Keratinocyte (primary cell): ENCODE data around the gene STX16. TPM values are rescaled to one million over a fixed set of nuclear protein-coding genes. Genes with fewer than 3 reads are reported as not detected.

Experiments
- DNase-seq: peaks from one replicate; pipeline ENCODE4 v3.0.0-alpha.2; 2011; ENCODE audit warnings: low read depth, missing footprints, low spot score
- FAIRE-seq: peaks from 2 replicates; lab custom pipeline; 2011; peaks lifted over from hg19 to GRCh38; lab: Jason Lieb, UNC
- H2AFZ ChIP-seq: 2 replicates; pipeline ENCODE4 v1.6.0; 2012; ENCODE audit warnings: low read length, control low read depth, inconsistent platforms; ENCODE audit not compliant: control insufficient read depth
- H3K27ac ChIP-seq: 2 replicates; pipeline ENCODE4 v1.5.1; 2011; ENCODE audit warnings: low read length; ENCODE audit not compliant: control insufficient read depth, insufficient read depth
- H3K27me3 ChIP-seq: 3 replicates; pipeline ENCODE4 v1.6.0; 2011; ENCODE audit warnings: low read length; ENCODE audit not compliant: control insufficient read depth, insufficient read depth; ENCODE audit errors: extremely low read depth
- H3K36me3 ChIP-seq, 2 experiments: 2 replicates in 1 of 2; 3 replicates in 1 of 2; pipeline ENCODE4 v1.5.1; 2011; ENCODE audit warnings: low read length in 2 of 2, mild to moderate bottlenecking in 1 of 2; ENCODE audit not compliant: control insufficient read depth in 2 of 2, insufficient read depth in 2 of 2; ENCODE audit errors: extremely low read depth in 1 of 2
- H3K4me1 ChIP-seq: 3 replicates; pipeline ENCODE4 v1.5.1; 2011; ENCODE audit warnings: low read length; ENCODE audit not compliant: control insufficient read depth, insufficient read depth; ENCODE audit errors: extremely low read depth
- H3K4me2 ChIP-seq: 3 replicates; pipeline ENCODE4 v1.6.0; 2011; ENCODE audit warnings: low read depth, low read length; ENCODE audit not compliant: control insufficient read depth, insufficient read depth; ENCODE audit errors: extremely low read depth
- H3K4me3 ChIP-seq, 3 experiments: fragments of 200-600 bp in 1 of 3; sonication (generic) in 1 of 3; 2 replicates in 2 of 3; 3 replicates in 1 of 3; pipeline ENCODE4 v1.5.1; 2011 to 2016; ENCODE audit warnings: low read length in 3 of 3, mild to moderate bottlenecking in 3 of 3, control low read depth in 2 of 3, inconsistent platforms in 1 of 3, low read depth in 1 of 3, mixed read lengths in 1 of 3, mixed run types in 1 of 3, moderate library complexity in 1 of 3; ENCODE audit not compliant: control insufficient read depth in 2 of 3, insufficient read depth in 2 of 3; ENCODE audit errors: extremely low read depth in 1 of 3
- H3K79me2 ChIP-seq: 2 replicates; pipeline ENCODE4 v1.6.0; 2012; ENCODE audit warnings: low read length; ENCODE audit not compliant: control insufficient read depth, insufficient read depth
- H3K9ac ChIP-seq: 3 replicates; pipeline ENCODE4 v1.6.0; 2011; ENCODE audit warnings: low read length; ENCODE audit not compliant: control insufficient read depth, insufficient read depth; ENCODE audit errors: extremely low read depth
- H3K9me1 ChIP-seq: 3 replicates; pipeline ENCODE4 v1.6.0; 2011; ENCODE audit warnings: low read length; ENCODE audit not compliant: control insufficient read depth, insufficient read depth; ENCODE audit errors: extremely low read depth
- H3K9me3 ChIP-seq: 2 replicates; pipeline ENCODE4 v1.5.1; 2012; ENCODE audit warnings: low read depth, low read length; ENCODE audit not compliant: control insufficient read depth
- H4K20me1 ChIP-seq: 3 replicates; pipeline ENCODE4 v1.6.0; 2011; ENCODE audit warnings: low read length; ENCODE audit not compliant: control insufficient read depth, insufficient read depth; ENCODE audit errors: extremely low read depth
- CTCF ChIP-seq, 3 experiments: IDR thresholded peaks in 1 of 3; conservative IDR thresholded peaks in 1 of 3; optimal IDR thresholded peaks in 1 of 3; 2 replicates in 2 of 3; 3 replicates in 1 of 3; pipeline versions ENCODE3 to v1.5.1; 2011; ENCODE audit warnings: low read length in 3 of 3, mild to moderate bottlenecking in 3 of 3, moderate library complexity in 2 of 3, control low read depth in 1 of 3, inconsistent platforms in 1 of 3; ENCODE audit not compliant: insufficient read depth in 2 of 3; ENCODE audit errors: extremely low read depth in 1 of 3
- EZH2 ChIP-seq: IDR thresholded peaks from one replicate; pipeline ENCODE4 v1.6.1; 2012; ENCODE audit warnings: inconsistent platforms, mild to moderate bottlenecking, low read length, moderate library complexity
- dilution Hi-C: fragments of 300-500 bp; cut with MboI; formaldehyde crosslinking; loops from one replicate; pipeline ENCODE4 v1.7.0; 2020; ENCODE audit warnings: low sequenced_read_pairs; ENCODE audit not compliant: extremely low pct_ligation_motif_present
- polyA plus RNA-seq, 5 experiments: library from polyadenylated mRNA; depleted of rRNA in 3 of 5; stranded (reverse) in 3 of 5; stranded (forward) in 1 of 5; unstranded in 1 of 5; fragments of >200 nt; gene quantifications; 1 replicate in 1 of 5; 2 replicates in 3 of 5; 3 replicates in 1 of 5; pipeline versions ENCODE4 v1.2.1 to v1.2.3, GENCODE V29; 2011 to 2012; ENCODE audit warnings: missing spikeins in 2 of 5, low read depth in 1 of 5, low replicate concordance in 1 of 5

Gene STX16
- polyA plus RNA-seq, 1 donor (not counting 4 experiments of a cell fraction or from before 2014, with no cell fraction given): 69.7 TPM

DNA sequence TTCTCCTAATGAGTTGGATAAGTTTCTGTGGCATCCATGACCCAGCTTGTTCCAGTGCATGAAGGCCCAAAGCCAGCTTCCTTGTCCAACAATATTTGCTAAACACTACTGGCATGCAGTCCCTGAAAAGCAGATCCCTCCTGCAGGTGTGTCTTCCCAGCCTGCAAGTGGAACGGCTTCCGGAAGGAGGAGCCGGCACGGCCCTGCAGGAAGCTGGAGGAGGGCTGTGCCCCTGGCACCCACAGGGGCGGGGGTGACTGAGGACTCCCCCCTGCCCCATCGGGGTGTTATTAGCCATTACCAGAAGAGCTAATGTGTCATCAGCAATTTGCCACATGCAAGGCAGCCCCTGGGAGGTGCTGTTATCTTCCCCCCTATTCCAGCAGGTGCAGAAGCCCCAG is 68.9 kb downstream of the STX16 start:
- Histone ChIP-seq H3K4me3 (no peak overlapping the region), H3K4me2 (no peak overlapping the region), H3K27ac (no peak overlapping the region), H3K79me2 (no peaks in the 10 kb centered on the region), H3K9ac (no peak overlapping the region), H3K9me3 (no peaks in the 10 kb centered on the region), H2AFZ (no peak overlapping the region), H3K27me3 (peaks cover 20% of the 10 kb centered on the region), H3K9me1 (no peaks in the 10 kb centered on the region), H4K20me1 (no peaks in the 10 kb centered on the region), H3K4me1 (no peaks in the 10 kb centered on the region), H3K36me3 (no peaks in the 10 kb centered on the region)
- FAIRE-seq (no peak), DNase-seq (no peak)
- TF ChIP-seq CTCF (optimal IDR thresholded peaks at IDR 0.05 in 1 of 3, IDR thresholded peaks at IDR 0.05 in 1 of 3, conservative IDR thresholded peaks at IDR 0.05 in 1 of 3; ENCODE audit: extremely low read depth in 1 of 3, insufficient read depth in 2 of 3, low read length in 3 of 3) (no peak), EZH2 (no peak)
- dilution Hi-C loops: no loop called here

- H3K9me1 ChIP-seq: no peaks in the 10 kb centered on the region
- dilution Hi-C loops: no loop called here
- no peaks in the 10 kb centered on the region for H3K36me3 ChIP-seq
- no peak overlapping the region for H2AFZ ChIP-seq
- H3K27me3 ChIP-seq: peaks cover 20% of the 10 kb centered on the region
- no peak overlapping the region for H3K4me2 ChIP-seq
- H3K4me1 ChIP-seq: no peaks in the 10 kb centered on the region
- DNase-seq: no peak
- H4K20me1 ChIP-seq: no peaks in the 10 kb centered on the region
- H3K9me3 ChIP-seq: no peaks in the 10 kb centered on the region
- no peaks in the 10 kb centered on the region for H3K79me2 ChIP-seq
- H3K4me3 ChIP-seq: no peak overlapping the region
- no peak overlapping the region for H3K27ac ChIP-seq
- no peak for FAIRE-seq
- H3K9ac ChIP-seq: no peak overlapping the region
- no peak for TF ChIP-seq EZH2
- TF ChIP-seq CTCF (optimal IDR thresholded peaks at IDR 0.05 in 1 of 3, IDR thresholded peaks at IDR 0.05 in 1 of 3, conservative IDR thresholded peaks at IDR 0.05 in 1 of 3; ENCODE audit: extremely low read depth in 1 of 3, insufficient read depth in 2 of 3, low read length in 3 of 3): no peak
These were observed 69.8 kb downstream of the STX16 start for GRCh38 chr20:58720890-58721289.
